GM21423 (cell line): Measurements from ENCODE around the gene HIC1.
"Not testable (repeated sequence)": the region's sequence is repeated elsewhere in the genome, so short reads cannot be mapped to it uniquely, and the experiment has no call there.

Experiments
- ATAC-seq: cut with Tn5 transposase; IDR thresholded peaks from one replicate; pipeline ENCODE4 v1.9.1; 2021; ENCODE audit warnings: mild to moderate bottlenecking, moderate library complexity; ENCODE audit not compliant: unreplicated experiment

The HIC1 gene, protein sequence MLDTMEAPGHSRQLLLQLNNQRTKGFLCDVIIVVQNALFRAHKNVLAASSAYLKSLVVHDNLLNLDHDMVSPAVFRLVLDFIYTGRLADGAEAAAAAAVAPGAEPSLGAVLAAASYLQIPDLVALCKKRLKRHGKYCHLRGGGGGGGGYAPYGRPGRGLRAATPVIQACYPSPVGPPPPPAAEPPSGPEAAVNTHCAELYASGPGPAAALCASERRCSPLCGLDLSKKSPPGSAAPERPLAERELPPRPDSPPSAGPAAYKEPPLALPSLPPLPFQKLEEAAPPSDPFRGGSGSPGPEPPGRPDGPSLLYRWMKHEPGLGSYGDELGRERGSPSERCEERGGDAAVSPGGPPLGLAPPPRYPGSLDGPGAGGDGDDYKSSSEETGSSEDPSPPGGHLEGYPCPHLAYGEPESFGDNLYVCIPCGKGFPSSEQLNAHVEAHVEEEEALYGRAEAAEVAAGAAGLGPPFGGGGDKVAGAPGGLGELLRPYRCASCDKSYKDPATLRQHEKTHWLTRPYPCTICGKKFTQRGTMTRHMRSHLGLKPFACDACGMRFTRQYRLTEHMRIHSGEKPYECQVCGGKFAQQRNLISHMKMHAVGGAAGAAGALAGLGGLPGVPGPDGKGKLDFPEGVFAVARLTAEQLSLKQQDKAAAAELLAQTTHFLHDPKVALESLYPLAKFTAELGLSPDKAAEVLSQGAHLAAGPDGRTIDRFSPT

DNA sequence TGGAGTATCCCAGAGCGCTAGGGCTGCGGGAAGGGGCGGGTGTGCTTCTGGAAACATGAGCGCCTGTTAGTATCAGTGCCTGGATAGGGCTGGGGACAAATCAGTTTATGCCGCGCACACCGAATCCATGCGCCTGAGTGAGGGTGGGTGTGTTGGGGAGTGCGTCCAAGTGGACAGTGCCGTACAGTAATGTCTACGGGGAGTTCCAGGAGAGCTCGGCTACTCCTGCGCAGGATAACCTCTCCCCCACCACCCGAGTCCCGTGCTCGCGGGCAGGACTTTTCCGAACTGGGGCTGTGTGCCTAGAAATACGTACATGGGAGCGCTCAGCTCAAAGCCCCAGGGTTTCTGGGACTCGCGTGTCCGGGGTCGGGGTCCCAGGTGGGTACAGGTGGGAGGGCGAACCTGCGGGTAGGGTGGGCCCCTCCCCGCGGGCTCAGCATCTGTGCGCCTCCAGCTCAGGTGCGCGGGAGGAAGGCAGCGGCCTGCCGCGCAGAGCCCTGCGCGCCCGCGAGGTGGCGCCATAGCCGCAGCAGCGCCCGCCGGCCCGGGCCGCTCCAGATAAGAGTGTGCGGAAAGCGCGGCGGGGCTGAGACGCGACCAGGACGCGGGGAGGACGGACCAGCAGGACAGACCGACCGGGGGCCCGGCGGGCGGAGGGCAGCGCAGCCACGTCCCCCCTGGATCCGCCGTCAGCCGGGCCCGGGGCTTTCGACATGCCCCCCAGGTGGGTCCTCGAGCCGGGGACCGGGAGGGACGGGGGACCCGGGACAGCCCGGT lies at the start of gene HIC1:
Gene HIC1, plus strand, starts transcription at position 592 of the 780 bp plus-strand sequence. CDS start 1,588 bp downstream, outside the sequence.
- peak; percentile 32 for ATAC-seq

DNA sequence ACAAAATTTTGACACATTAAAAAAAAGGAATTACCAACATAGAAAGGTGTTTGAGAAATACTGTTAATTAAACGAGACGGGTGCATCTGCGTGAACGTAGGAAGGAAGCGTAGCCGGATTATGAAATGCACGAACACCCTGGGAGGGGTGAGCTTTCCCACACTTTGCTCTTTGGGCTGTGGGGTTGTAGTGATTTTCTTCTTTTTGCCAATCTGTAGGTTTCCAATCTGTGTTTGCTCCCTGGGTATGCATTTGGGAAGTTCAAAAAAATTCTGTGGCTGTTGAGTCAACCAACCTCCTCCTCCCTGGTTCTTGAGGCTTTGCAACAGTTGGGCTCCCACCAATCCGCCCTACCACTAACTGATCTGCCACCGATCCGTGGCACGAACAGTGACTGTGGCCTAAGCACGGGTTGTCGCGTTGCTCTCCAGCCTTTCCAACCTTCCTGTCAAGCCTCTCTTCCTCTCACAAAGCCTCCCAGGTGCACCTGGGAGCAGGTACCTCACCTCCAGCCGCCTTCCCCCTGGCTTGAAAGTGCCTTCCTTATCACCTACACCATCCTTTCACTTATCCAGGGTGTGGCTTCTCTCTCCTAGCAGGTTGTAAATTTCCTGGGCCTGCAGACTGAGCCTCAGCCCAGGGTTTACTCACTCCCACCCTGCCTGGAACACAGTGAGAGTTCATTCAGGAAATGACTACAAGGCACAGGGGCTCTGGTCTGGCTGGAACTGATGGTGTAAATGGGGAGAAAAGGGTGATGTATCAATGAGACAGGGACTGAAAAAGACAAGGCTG lies 46.4 kb upstream of the HIC1 start:
- no peak for ATAC-seq

DNA sequence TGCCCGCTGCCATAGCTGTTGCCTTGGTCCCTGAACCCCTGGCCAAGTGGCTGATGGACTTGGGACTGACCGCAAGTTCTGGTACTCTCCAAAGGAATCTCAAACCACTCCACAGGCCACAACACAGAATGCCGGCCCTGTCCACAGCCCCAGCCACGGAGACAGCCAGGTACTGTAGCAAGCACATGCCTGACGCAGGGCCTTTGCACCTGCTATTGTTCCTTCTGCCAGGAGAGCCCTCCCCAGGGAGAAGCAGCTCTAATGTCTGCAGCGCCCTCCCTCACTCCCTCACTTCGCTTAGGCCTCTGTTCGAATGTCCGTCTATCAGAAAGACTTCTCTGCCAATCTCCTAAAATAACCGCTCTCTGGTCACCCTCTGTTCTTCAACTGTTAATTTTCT lies 45.2 kb upstream of the HIC1 start:
- no peak for ATAC-seq

DNA sequence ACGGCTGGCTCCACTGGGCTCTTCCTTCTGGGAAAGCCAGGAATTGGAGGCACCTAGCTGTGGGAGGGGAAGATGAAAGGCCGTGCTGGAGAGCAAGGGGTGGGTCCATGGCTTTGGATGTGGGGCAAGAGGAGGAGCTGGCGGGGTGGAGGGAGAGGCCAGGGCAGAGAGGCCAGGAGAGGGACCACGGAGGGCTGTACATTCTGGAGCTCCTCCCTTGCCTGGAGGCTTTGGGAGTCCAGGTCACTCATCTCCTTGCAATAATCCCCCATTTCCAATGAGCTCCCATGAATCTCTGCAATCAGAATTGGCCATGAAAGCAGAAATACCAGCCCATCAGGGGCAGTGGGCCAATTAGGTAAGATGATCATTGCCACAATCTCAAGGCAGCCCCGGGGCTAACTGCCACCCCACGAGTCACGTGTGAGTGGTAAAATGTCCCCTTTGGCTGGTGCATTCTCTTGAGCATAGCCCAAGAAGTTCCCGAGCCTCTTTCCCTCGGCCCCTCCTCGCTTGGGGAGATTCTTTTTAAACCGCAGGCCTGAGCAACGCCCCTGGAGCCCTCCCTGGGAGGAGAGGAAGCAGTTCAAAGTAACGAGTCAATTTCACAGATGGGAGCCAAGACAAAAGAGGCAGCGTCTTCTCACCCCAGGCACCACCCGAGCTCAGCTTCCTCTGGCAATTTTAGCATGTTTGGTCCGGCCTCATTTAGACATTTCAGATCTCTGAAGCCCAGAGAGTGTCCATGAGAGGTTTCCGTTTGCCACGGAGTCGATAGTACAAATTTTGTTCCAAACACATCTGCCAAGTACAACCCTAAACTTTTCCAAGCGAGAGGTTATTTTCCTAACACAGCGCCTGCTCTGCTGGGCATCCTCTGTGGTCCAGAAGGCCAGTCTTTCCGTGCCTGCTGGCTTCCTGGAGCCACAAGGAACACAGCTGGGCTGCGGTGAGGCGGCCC lies 43.2 kb upstream of the HIC1 start:
- no peak for ATAC-seq

DNA sequence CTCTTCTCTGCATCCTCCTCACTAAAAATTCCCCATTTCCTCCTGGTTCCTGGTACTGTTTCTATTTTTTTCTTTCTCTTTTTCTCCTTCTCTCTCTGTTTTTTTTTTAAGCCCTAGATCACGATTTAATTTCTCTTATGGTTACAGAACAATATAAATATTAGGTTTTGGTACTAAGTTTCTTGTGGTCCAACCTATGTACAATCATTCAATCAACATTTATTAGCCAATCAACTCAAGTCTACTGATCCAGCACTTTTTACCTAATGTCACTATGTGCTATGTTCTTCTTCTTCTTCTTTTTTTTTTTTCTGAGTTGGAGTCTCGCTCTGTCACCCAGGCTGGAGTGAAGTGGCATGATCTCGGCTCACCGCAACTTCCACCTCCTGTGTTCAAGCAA lies 42.4 kb upstream of the HIC1 start:
- no peak for ATAC-seq

DNA sequence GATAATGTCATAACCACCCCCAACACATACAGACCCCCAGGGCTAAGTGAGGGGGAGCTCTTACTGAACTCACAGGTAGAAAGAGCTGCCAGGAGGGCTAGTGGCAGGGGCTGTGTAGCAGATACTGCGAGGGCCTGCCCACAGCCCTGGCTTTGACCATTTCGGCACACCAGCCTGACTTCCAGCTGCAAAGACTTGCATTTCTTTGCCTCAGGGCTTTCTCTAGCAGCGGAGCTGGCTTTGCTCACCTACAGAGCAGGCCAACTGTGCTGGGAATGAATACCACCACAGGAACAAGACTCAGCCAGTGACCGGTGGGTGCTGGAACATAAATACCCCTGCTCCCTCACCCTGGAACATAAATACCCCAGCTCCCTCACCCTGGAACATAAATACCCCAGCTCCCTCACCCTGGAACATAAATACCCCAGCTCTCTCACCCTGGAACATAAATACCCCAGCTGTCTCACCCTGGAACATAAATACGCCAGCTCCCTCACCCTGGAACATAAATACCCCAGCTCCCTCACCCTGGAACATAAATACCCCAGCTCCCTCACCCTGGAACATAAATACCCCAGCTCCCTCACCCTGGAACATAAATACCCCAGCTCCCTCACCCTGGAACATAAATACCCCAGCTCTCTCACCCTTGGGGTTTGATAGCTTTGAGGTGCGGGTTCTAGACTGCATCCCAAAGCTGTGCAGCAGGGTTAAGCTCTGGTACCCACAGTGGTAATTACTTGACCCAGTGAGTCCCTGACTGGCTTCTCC lies 41.5 kb upstream of the HIC1 start:
- not testable (repeated sequence) for ATAC-seq

DNA sequence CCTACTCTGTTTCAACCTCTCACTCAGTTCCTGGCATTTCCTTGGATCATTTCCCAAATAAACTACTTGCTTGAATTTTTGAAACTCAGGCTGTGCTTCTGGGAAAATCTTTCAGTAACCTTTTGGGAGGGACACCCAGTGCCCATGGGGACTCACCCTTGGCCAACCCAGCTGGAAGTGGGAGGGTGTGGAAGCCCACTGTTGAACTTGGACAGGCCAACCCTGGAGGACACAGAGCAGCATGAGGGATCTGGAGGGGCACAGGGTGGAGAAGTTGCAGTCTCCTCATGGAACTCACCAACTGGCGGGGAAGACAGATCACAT lies 40.9 kb upstream of the HIC1 start:
- ATAC-seq, result no peak

DNA sequence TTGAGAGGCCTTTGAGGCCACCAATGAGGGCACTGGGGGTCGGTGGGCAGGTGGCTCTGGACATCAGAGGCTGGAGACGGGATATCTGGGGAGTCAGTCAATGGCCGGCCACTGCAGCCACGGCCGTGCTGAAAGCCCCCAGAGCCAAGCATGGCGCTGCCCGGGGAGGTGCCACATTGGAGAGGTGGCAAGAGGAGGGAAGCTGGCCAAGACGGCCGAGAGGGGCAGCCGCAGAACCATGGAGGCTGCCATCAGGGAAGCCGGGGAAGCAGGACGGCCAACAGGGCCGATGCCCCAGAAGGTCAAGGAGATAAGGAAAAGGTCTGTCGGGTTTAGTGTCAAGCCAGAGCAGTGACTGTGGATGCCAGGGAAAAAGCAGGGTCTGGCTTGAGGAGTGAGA lies 39.6 kb upstream of the HIC1 start:
- no peak for ATAC-seq

DNA sequence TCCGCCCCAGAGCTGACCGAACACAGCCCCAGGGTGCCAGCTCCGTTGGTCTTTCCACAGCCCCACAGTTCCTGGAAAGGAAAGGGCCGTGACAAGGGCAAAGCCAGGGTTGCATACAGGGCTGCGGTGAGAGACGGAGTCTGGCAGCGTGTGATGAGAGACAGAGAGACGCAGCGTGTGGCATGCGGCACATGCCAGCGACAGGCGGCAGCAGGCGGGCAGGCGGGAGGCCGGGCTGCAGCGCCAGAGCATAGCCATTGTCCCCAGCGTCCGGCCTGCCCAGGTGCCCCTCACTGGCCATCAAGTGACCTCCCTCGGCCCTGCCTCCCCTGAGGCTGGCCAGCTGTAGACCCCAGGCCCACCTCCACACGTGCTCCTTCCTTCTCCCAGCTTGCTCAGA lies 38.4 kb upstream of the HIC1 start:
- ATAC-seq, result no peak

DNA sequence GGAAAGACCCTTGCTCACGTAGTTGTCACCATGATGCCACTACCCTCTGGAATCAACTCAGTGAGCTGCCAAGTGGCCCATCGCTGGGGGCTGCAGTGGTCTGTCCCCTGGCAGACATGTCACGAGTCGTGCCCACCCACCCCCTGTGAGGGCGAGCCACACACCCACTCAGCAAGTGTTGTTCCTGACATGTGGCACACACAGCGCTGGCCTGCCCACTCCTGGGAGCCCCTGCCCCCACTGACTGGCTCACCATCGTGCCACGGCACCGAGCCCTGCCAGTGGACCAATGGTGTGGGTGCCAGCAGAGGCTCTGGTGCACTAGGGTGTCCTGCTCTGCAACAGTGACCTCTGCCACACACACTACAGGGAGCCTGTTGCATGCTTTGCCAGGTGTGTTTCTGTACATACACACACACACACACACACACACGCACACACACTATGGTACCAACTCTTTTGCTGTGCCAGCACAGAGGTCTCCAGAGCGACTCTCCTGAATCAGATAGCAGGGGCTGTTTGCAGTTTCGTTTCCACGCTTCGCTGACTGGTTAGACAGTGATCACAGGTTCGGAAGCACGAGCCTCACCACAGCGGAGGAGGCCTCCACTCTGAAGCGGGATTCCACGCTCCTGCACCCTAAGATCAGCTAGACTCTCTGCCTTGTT lies 37.5 kb upstream of the HIC1 start:
- ATAC-seq, result no peak

DNA sequence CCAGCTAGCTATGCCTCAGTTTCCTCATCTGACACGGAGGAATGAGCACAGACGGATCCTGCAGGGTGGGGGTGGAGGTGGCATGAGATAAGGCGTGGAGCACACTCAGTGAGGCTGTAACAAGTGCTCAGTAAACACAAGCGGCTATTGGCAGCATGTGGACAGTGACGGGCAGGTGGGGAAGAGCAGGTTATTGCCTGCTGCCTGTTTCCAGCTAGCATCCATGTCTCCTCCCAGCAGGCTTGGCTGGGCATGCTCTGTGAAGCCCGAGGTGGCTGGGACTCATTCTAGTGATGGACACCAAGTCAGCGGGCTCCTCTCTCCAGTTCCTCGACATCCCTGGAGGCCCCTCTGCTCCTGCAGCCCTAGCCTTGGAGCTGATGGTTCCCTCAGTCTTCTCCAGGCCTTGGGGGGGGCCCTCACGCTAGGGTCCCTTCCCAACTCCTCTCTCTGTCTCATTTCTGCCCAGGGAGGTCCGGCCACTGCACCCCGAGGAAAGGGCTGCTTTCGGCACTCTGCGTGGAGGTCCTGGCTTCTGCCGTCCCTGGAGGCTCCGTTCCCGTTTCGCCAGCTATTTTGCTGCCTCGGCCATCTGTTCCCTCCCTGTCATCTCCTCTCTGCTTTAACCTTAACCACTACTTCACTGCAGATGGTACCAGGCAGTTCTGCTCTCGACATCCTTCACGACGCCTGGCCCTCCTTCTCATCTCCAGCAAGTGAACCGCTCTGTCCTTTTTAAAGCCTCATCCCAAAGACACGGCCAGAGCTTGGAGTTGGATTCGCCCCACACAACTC lies 36.0 kb upstream of the HIC1 start:
- ATAC-seq, result no peak

DNA sequence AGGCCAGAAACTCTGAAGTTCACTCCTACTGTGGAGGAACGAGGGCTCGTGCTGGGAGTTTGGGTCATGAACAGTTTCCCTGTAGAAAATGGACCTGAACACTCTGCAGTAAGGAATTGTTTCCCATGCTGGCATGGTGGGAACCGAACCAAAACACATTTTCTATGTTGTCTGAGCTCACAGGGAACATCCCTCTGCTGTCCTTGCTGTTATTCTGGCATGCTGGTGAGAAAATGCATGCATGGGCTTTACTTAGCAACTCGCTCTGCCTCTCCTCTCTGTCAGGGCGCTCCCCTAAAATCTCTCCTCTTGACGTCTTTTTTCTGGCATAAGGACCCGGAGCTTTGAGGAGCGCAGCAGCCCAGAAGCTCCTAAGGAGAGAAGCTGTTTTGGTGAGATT lies 35.2 kb upstream of the HIC1 start:
- ATAC-seq, result no peak

DNA sequence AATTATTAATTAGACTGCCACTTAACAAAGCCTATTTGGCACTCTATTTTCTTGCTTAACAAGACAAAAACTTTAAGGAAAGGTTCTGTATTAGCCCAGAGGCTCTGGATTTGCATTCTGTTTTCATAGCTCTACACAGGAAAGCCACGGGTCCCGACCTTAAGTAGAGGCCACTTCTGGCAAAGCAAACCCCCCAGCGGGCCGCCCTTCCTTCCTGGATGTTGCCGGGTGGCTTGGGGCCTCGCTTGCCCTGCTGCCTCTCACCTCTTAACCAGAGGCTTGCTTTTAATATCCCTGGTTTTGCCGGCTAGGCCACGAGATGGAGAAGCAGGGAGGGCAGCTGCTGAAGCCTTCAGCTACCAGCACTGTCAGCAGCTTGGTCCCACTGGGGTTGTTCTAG lies 34.2 kb upstream of the HIC1 start:
- no peak for ATAC-seq

DNA sequence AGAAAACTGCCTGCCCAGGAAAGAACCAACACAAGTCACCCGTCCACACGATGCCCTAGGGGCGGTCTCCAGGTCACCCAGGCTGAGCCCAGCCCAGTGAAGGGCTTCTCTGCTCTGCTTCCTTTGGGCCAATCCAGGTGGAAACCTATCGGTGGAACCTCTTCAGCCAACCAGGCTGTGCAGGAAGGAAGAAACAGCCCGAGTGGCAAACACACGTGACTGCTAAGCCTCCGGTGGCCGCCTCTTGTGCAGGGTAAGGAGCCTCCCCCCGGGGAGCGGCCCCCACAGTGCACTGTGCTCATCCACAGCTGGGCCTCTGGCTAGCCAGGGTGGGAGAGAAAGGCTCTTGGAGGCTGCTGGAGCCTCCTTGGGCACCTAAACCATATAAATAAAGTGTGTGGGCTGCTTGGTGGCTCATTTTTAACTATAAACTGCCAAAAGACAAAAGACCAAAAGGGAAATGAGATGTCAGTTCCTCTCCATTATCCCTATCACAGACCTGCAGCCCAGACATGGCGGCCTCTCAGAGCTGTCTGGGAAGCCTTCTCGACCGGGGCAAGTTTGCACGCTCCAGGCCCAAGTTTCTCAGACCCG lies 32.2 kb upstream of the HIC1 start:
- ATAC-seq, result no peak

DNA sequence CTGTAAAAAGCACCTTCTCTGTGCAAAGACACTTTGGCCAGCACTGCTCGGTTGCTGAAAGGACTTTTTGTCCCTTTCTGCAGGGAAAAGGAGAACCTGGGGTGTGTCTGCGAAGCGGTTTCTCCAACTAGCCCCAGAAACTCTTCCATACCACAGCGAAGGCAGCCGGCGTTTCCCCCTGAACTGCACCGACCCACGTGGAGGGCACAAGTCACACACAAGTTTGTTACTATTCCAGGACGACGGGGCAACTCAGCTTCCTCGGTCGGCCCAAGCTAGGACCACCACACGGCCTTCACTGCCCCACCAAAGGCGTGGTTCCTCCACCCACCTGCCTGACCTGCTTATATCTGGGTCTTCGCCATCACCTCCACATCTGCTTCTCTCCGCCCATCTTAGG lies 31.6 kb upstream of the HIC1 start:
- no peak for ATAC-seq

DNA sequence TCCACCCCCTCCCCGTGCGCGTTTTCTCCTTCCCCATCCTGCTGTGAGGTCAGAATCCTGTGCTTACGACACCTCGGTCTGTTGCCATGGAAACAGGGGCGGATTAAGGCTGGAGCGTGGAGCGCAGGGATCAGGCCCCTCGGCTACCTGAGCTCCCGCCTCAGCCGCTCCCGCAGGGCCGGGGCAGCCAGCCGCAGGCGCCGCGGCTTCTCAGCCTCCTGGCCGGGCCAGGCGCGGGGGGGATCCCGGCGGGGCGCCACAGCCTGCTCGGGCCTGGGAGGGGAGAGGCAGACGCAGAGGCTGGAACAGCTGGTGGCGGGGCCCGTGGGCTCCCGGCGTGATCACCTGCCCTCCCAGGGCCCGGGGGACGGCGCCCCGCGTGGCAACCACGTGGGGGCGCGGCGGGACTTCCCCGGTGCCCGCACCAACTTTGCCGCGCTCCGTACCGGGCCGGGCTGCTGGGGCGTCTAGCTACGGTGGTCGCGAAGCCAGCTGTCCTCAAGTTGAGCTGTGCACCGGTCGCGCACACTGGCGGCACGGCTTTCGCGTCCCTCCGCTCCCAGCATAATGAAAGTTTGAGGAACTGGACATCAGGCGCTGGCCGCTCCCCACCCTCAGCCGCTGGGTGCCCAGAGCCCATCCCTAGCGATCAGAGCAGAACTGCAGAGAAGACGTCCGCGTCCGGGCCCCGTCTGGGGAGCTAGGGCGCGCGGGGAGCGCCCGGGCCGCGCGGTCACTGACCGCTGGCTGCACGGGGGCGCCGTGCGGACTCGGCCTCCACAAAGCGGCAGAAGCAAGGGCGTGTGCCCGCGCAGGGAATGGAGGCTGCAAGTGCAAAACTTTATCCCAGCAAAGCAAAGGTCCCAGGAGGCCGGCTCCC lies 31.0 kb upstream of the HIC1 start:
- no peak for ATAC-seq
